Renal cortex interstitium (tissue), 11 donors: Measurements from ENCODE around the gene ARHGEF9. TPM values are rescaled to one million over a fixed set of nuclear protein-coding genes. Genes with fewer than 3 reads are reported as not detected.

ENCODE experiments used
- DNase-seq, 11 donors: peaks; one replicate each; pipeline ENCODE4 v3.0.0-alpha.2; 2013; ENCODE audit warnings: low read depth in 9 of 11, low spot score in 4 of 11; ENCODE audit errors: extremely low read depth in 1 of 11
- polyA plus RNA-seq, 3 donors: library from polyadenylated mRNA; unstranded; fragments of 120-200 nt; gene quantifications; one replicate each; pipeline ENCODE4 v1.2.1, GENCODE V29; 2013; ENCODE audit not compliant: insufficient read length in 3 of 3

The ARHGEF9 gene
- polyA plus RNA-seq, 3 donors: 39.3 to 40.4 (median 39.5) TPM

DNA sequence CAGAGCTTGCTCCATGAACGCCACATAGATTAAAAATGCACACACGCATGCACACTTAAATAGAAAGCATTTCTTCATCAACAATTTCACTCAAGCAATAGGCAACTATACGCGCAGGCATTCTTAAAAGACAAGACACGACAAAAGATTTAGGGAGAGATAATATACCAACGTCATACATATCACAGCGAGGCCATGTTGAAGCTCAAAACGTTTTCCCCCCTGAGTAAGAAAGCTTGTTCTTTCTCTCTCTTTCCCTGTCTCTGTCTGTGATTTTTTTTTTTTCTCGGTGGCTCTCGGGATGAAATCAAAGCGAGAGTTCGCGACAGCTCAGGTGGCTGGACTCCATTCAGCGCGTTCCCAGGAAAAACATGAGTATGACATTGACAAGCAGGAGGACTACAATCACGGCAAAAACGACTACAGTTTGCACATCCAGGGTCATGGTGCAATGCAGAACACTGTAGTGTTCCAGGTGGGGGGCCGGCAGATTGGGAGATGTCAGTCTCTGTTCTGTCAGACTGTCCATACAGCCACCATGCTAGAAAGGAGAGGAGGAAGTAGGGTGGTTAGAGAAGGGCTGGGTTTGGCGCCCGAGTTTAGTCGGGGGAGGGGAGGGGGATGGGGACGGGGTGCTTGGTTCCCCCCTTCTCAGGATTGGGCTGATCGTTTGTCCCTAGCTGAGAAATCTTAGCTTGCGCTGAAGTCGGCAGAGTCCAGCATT is 30.7 kb downstream of the ARHGEF9 start:
- DNase-seq: peak in 3 of 11 donors; percentile 3 to 13 (median 11)

DNA sequence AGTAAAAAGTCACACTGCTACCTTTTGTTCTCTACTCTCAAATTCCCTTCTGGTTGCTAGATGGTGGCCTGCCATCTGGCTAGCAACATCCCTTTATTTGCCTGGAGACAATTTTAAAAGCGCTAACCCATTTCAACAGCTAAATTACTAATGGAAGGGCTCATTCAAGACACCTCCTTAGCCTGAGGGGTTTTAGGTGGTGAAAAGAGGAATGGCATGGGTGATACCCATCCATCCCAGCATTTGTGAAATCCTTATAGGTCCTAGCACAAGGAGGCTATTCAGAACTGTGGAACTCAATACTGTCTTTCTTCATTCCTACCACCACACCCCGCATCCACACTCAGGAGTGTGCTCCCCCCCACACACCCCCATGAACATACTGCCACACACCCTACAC is 33.5 kb downstream of the ARHGEF9 start:
- no peak for DNase-seq

DNA sequence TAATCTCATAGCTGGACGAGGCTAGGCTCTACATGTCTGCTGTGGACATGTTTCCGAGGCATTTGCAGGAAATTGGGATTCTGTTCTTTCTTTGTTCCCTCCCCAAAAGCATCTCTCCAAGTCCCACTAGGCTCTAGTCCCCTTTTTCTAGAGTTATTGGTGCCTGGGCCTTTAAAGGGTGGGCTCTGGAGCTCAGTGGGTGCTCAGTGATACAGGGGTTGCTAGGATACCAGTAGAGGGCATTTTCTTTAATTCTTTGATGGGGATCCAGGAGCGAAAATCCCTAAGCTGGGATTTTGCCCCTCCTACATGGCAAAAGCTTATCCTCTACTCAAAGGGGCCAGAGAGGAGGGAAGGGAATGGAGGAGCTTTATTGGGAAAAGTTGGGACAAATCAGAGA is 34.2 kb downstream of the ARHGEF9 start:
- no peak for DNase-seq

DNA sequence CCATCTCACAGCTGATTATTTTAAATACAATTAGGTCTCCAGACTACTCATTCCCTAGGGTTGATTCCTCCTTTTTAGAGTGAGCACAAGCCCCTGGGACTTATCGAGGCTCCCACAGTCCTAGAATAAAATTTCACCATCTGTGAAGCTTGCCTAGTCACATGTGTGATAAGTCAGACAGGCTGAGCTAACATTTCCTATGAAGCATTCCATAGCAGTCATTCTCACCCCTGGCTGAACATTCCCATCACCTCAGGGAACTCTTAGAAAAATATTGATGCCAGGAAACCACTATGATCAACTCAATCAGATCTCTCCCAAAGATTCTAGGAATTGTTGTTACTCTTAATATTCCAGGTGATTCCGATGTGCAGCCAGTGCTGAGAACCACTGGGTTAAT is 37.7 kb downstream of the ARHGEF9 start:
- DNase-seq: no peak

DNA sequence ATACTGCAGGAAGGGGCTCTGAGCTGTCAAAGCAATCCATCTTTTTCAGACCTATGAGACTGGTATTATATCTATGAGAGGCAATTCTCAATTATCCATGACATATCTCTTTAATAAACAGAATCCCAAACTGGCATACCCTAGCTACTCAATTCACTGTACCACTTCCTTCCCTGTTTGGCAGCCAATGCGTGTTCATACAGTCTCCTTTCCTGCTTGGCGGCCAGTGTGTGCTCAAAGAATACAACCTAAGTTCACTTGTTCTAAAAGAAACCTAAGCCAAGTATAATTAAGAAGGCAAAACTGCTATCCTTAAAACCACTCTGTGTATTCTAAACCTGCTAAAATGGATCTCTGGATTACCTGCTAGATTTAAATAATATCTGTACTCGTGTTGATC is 38.3 kb downstream of the ARHGEF9 start:
- DNase-seq: no peak

DNA sequence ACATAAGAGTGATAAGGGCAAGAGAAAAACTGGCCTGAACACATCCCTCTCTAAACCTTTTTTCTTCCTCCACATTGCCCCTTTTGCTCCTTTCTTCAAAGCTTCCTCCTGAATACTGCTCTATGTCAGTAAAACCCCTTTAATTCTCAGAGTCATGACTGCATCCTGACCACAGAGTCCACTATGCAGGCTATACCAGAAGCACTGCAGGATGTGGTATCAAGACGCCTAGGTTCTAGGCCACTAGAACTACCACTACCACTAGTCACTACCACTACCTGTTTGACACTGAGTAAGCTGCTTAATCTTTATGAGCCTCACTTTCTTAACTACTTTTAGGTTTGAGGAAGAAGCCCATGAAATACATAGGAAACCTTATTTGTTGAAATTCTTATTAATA is 38.7 kb downstream of the ARHGEF9 start:
- DNase-seq: no peak

DNA sequence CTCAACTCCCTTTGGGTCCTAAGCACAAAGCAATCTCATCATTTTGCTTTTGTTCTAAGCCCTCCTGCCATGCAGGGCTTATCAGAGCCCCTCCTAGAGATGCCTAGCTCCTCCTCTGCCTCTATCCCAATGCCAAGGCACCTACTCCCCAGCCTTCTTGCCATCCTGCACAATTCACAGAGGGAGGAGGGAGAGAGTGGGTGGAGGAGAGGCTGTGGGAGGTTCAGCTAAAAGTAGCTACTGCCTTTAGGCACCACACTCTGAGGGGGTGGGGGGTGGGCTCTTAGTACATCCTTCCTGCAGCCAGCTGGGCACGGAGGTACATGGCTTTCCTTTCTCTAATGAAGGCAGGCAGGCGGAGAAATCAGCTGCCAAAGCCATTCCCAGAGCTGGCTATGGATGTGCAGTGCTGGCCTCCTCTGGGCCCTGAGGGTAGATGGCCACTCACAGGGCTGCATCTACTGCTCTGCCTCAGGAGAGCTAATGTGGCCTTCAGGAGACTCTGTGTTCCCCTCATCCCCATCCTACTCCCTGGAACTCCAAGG is 40.1 kb downstream of the ARHGEF9 start:
- DNase-seq: no peak

DNA sequence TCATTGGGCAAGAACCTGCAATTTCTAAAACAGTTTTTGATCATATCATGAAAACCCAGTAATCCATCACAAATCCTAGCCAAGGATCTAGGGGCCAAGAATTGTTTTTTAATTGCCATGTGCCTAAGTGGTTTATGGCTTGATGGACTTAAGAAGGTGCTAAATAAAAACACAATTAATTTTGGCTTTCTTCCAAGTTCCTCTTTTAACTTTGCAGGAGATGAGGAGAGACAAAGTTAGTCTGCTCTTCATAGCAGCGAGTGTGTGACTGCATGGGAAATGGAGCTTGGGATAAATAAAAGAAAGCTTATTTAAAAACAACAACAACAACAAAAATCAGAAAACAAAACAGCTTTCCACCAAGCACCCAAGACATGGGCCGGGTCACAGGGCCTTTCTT is 41.4 kb downstream of the ARHGEF9 start:
- no peak for DNase-seq

DNA sequence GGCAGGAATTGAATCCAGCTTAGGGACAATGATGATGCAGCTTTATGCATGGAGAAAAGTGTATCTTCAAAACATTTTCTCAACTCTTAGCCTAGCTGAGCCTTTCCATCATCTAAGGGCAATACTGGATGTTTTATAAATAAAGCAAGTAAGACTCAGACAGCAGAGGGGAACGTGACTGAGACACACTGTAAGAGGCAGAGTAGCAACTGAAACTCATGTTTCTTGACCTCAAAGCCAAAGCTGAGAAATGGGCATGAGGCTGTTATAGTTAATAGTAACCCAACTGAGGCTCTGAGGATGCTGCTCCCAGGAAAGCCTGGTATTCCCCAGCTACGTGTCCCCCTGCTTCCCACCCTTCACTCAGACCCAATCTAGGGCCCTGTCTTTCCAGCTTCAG is 44.6 kb downstream of the ARHGEF9 start:
- DNase-seq: no peak

DNA sequence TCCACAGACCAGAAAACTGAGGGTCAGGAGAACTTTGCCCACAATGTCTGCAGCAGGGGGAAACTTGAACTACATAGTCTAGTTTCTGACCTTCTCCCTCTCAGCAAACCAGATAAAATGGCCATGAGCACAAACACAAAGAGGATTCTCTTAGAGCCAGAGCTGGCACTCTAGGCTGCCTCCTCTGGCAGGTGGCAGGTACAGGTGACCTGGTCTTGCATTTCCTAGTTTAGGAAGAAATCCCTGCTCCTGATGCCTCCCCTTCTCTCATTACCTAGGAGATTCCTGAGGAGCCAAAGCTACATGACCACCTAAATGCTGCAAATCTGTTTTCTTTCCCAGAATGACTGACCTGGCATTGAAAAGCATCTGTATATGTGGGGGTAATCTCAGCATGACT is 45.1 kb downstream of the ARHGEF9 start:
- no peak for DNase-seq

DNA sequence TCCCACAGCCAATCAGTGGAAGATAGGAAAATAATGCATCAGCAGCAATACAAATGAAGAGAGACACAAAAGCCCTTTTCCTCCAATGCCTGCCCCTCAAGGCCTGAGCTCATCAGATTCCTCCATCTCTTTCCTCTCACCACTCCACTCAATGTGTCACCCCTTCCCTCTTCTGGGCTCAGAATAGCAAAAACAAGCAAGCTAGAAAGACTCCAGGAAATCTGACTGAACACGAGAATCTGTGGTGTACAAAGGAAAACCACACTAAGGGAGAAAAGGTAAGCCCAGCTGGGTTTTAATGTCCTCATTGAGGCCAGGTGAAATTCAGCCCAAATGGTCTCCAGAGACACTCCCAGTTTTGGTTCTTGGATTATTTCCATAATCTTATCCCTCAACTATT is 46.3 kb downstream of the ARHGEF9 start:
- DNase-seq: no peak

DNA sequence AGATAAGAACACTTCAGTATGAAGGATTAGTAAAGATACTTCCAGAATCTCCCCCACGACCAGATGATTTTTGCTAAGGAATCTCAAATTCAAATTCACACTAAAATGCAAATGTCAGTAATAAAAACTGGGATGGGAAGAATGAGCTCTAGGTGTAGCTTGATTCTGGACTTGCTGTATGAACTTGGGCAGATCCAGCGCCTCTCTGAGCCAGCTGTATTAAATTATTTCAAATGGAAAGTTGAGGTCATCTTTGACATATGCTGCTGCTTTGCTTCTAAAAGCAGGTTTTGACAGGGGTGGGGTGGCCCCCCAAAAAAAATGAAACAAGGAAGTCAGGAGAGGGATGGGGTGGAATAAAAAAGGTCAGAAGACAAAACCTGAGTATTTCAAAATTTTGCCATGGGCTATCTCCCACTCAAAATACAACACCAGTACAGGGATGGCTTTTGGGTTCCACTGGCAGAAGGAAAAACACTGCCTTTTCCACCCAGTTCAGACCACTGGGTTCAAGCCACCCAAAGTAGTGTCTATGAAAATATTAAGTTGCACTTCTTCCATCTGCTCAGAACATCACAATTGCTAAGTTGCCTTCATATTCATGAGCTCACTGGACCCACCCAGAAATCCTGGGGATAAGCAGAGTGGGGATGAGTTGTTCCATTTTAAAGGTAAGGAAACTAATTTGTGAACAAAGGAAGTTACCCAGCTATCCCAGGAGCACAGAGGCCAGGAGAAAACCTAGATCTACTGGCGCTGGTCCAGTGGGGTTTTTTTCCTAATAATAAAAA is 47.7 kb downstream of the ARHGEF9 start:
- no peak for DNase-seq

DNA sequence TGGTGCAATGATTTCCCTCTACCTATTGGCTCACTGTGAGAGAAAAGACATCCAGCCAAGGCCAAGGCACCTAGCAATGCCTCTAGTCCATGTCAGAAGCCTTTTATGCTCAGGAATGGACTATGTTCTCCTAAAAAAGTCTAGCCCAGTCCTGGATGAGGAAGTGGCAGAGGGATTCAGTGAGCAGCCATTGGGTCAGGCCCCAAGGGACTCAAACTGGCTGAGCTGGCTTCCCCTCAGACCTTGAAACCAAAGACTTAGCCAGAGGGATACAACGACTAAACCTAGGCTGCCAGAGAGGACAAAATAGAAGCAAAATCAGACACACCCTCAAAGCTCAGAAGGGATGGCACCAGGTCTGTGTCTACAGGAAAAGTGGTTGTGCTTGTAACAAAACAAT is 49.1 kb downstream of the ARHGEF9 start:
- no peak for DNase-seq

DNA sequence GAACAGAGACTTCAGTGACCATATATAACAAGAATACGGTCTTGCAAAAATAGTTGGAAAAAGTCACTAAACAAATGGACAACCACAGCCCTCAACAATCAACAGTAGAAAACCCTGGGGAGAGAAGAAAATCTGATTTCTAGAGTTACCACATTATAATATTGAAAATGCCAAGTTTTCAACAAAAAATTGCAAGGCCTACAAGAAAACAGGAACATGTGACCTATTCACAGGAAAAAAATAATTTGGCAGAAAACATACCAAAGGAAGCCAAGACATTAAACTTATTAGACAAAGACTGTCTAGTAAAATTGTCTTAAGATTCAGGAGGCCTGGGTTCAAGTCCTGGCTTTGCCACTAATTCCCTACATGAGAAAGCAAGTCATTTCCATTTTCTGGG is 64.7 kb downstream of the ARHGEF9 start:
- no peak for DNase-seq

DNA sequence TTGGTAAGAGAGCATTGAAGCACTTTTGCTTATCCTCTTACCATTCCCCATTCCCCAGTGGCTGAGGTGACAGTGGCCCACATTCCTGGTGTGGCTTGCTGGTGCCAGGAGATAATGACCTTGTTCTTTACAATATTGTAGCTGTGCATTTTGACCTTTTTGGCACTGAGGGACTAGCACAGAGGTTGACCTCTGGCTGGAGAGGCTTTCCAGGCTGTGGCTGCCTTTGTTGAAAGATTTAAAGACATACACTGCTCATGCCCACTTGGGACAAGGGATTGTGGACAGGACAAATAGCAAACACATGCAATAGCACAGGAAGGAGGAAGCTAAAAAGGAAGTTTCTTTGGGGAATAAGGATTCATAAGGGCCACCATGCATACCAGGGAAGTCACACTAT is 65.4 kb downstream of the ARHGEF9 start:
- no peak for DNase-seq

DNA sequence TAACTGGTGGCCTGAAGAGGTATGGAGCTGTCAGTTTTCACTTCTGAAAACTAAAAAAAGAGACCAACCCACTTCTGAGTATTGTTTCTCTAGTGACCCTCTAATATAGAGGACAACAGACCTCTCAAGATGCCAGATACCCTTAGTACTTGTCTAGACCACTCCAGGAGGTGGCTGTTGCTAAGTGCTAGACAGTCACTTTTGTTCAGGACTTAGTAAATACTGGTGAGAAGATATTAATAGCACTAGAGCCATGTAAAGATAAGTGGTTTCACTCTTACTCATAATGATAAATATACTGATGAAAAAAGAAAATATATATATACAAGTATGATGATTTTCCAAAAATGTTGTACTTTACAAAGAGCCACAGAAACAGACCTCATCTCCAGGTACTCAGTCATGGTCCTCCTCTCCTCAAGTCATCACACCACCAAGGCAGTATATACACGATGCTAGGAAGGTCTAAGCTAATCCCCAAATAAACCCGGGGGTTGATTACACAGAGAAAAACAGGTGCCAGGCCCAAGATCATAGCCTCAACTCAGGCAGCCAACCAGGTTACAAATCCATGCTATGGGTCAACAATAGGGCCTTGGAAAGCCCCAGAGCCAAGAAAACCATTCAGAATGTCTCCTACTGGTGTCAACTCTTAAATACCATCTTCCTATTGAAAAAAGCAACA is 66.9 kb downstream of the ARHGEF9 start:
- DNase-seq: no peak

DNA sequence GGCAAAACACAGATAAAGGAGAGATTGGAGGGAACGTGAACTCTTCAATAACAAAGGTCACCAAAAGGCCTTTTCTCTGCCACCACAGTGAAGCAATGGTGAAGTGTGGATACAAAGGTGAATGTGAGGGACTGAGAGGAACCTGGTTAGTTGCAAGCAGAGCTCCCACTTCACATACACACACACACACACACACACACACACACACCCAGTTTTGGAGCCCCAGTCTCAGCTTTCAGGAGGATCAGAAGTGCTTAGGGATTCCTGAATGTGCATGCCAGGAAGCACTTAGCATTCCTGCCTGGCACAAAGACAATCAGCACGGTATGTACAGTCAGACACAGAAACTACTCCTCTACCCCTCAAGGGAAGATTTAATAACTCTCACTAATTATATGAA is 71.5 kb downstream of the ARHGEF9 start:
- DNase-seq: no peak

DNA sequence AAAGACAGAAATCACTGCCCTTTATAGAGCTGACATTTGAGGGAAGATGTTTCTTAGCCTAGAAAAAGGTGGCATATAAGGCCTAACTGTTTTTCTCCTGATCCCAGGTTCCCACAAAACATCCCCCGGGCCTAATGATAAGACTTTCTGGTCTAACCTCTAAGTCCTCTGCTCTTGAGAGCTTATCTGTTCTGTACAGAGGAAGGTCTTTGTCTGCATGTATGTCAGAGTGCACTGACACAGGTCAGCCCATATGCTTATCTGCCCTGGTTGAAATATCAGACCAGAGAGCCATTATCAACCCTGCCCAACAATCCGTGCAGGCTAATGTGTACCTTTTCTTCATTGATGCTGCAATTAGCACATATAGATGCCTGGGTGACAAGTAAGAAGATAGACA is 76.2 kb downstream of the ARHGEF9 start:
- DNase-seq: no peak

DNA sequence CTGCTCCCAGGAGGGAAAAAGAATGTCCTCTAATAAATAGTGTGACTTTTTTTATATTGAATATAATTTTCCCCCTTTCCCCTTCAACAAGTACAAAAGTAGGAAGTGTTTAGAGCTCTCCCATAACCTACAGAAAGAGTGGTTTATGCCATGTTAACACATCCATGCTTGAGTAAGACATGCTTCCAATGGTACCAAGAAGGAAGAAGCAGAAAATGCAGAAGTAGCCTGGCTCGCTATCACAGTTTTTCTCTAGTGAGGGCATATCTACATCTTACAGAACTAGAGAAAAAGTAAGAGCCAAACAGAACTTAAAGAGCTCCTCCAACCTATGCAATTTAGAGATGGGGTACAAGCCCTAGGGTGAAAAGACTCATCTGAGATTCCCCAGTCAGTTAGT is 82.5 kb downstream of the ARHGEF9 start:
- DNase-seq: no peak
